ENCODE results near the gene SUV39H2. TPM values are rescaled to one million over a fixed set of nuclear protein-coding genes. Genes with fewer than 3 reads are reported as not detected.

SUV39H2 gene
- total and polyA plus RNA-seq, 2 experiments from 2014 or later = 8.0 to 15.5 TPM

GRCh38 chr10:14873090-14873760, 5.4 kb upstream of the SUV39H2 start:
- Histone ChIP-seq H2AFZ (no peak overlapping the region), H3K79me2 (peaks cover 21% of the 10 kb centered on the region), H3K4me3 (no peak overlapping the region), H3K36me3 (replicated peaks; ENCODE audit: insufficient read depth, low read depth) (no peaks in the 10 kb centered on the region), H4K20me1 (ENCODE audit: insufficient read depth, poor library complexity, severe bottlenecking) (no peaks in the 10 kb centered on the region), H3K27me3 (no peaks in the 10 kb centered on the region), H3K9me2 (replicated peaks; ENCODE audit: insufficient read depth) (no peaks in the 10 kb centered on the region), H3K27ac (no peak overlapping the region), H3K9me3 (ENCODE audit: low read depth) (no peaks in the 10 kb centered on the region), H3K4me2 (no peak overlapping the region), H3K4me1 (ENCODE audit: insufficient read depth) (peaks cover 10% of the 10 kb centered on the region)
- no peak for TF ChIP-seq EZH2phosphoT487 (IDR thresholded peaks at IDR 0.05; ENCODE audit: low read depth, severe bottlenecking, unreplicated experiment)
- TF ChIP-seq CTCF (IDR thresholded peaks at IDR 0.05; ENCODE audit: poor library complexity) = no peak
- TF ChIP-seq EZH2 (IDR thresholded peaks at IDR 0.05; ENCODE audit: borderline replicate concordance) = no peak
- 80% methylated on average over 2 of the region's 2 CpGs for WGBS (ENCODE audit: low lambda C conversion rate, missing lambda C conversion rate)
- DNase-seq (ENCODE audit: low spot score) = no peak

- peak overlapping the region; percentile 99 for H3K27ac ChIP-seq
- H3K27me3 ChIP-seq = no peaks in the 10 kb centered on the region
- H3K4me3 ChIP-seq = no peak overlapping the region
- peaks cover 10% of the 10 kb centered on the region for H3K4me1 ChIP-seq (ENCODE audit: insufficient read depth)
- H3K79me2 ChIP-seq = peaks cover 41% of the 10 kb centered on the region
- no peaks in the 10 kb centered on the region for H4K20me1 ChIP-seq (ENCODE audit: insufficient read depth, poor library complexity, severe bottlenecking)
- H3K4me2 ChIP-seq = no peak overlapping the region
- DNase-seq (ENCODE audit: low spot score) = no peak
- no peaks in the 10 kb centered on the region for H3K9me2 ChIP-seq (replicated peaks; ENCODE audit: insufficient read depth)
- no peaks in the 10 kb centered on the region for H3K36me3 ChIP-seq (replicated peaks; ENCODE audit: insufficient read depth, low read depth)
- H2AFZ ChIP-seq = no peak overlapping the region
- WGBS (ENCODE audit: low lambda C conversion rate, missing lambda C conversion rate) = 92% methylated on average over 12 of the region's 12 CpGs
- no peaks in the 10 kb centered on the region for H3K9me3 ChIP-seq (ENCODE audit: low read depth)
- no peak for TF ChIP-seq CTCF (IDR thresholded peaks at IDR 0.05; ENCODE audit: poor library complexity)
- no peak for TF ChIP-seq EZH2 (IDR thresholded peaks at IDR 0.05; ENCODE audit: borderline replicate concordance)
- no peak for TF ChIP-seq EZH2phosphoT487 (IDR thresholded peaks at IDR 0.05; ENCODE audit: low read depth, severe bottlenecking, unreplicated experiment)
Measured at GRCh38 chr10:14875941-14876340, 2.7 kb upstream of the SUV39H2 start.

- no peaks in the 10 kb centered on the region for H3K9me2 ChIP-seq (replicated peaks; ENCODE audit: insufficient read depth)
- WGBS (ENCODE audit: low lambda C conversion rate, missing lambda C conversion rate) = 91% methylated on average over 9 of the region's 9 CpGs
- H2AFZ ChIP-seq = no peak overlapping the region
- no peak for TF ChIP-seq CTCF (IDR thresholded peaks at IDR 0.05; ENCODE audit: poor library complexity)
- no peak for TF ChIP-seq EZH2phosphoT487 (IDR thresholded peaks at IDR 0.05; ENCODE audit: low read depth, severe bottlenecking, unreplicated experiment)
- TF ChIP-seq EZH2 (IDR thresholded peaks at IDR 0.05; ENCODE audit: borderline replicate concordance) = no peak
- no peaks in the 10 kb centered on the region for H4K20me1 ChIP-seq (ENCODE audit: insufficient read depth, poor library complexity, severe bottlenecking)
- H3K79me2 ChIP-seq = peaks cover 49% of the 10 kb centered on the region
- no peaks in the 10 kb centered on the region for H3K27me3 ChIP-seq
- H3K4me2 ChIP-seq = peak overlapping the region; percentile 85
- H3K4me1 ChIP-seq (ENCODE audit: insufficient read depth) = peaks cover 10% of the 10 kb centered on the region
- DNase-seq (ENCODE audit: low spot score) = no peak
- H3K27ac ChIP-seq = peak overlapping the region; percentile 99
- H3K4me3 ChIP-seq = no peak overlapping the region
- H3K9me3 ChIP-seq (ENCODE audit: low read depth) = no peaks in the 10 kb centered on the region
- no peaks in the 10 kb centered on the region for H3K36me3 ChIP-seq (replicated peaks; ENCODE audit: insufficient read depth, low read depth)
Measured at GRCh38 chr10:14876764-14877163, 1.9 kb upstream of the SUV39H2 start.

Data from hepatocyte (in vitro differentiated cells).